Measurements from ENCODE around the gene BATF. TPM values are rescaled to one million over a fixed set of nuclear protein-coding genes. Genes with fewer than 3 reads are reported as not detected.

The BATF gene
- polyA plus RNA-seq, 1 of the 3 experiments (the other 2 are of a cell fraction), result not detected

- Histone ChIP-seq H3K4me1 (ENCODE audit: control insufficient read depth in 1 of 2, insufficient read depth in 2 of 2, low read depth in 1 of 2, low read length in 1 of 2) (no peaks in the 10 kb centered on the region), H3K27ac (ENCODE audit: low read depth in 2 of 2, low read length in 1 of 2) (no peak overlapping the region), H3K9me2 (no peaks in the 10 kb centered on the region), H3K27me3 (ENCODE audit: insufficient read depth) (no peaks in the 10 kb centered on the region), H3K9me3 (no peaks in the 10 kb centered on the region), H2AFZ (ENCODE audit: low read depth) (no peak overlapping the region), H4K20me1 (ENCODE audit: insufficient read depth) (no peaks in the 10 kb centered on the region), H3K4me3 (ENCODE audit: low read depth in 2 of 2, low read length in 1 of 2) (no peak overlapping the region), H3K9ac (no peak overlapping the region), H3F3A (replicated peaks; ENCODE audit: insufficient read depth) (no peaks in the 10 kb centered on the region), H3K79me2 (ENCODE audit: insufficient read depth) (no peaks in the 10 kb centered on the region), H3K36me3 (replicated peaks in 1 of 2; ENCODE audit: control insufficient read depth in 1 of 2, insufficient read depth in 2 of 2, low read length in 1 of 2) (no peaks in the 10 kb centered on the region), H3K4me2 (no peak overlapping the region)
- POLR2A ChIA-PET, result no interaction called here
- no peak for DNase-seq
- CTCF ChIA-PET, result interaction anchor here (1.3 to 1.7 kb wide), 3 partner anchors 10 to 203 kb away, joined by 3 to 8 read pairs (median 7); no protein-coding TSS in a partner anchor
- 70% methylated on average over 16 of the region's 16 CpGs for WGBS (ENCODE audit: low lambda C conversion rate)
- TF ChIP-seq RXRA (IDR thresholded peaks at IDR 0.05; ENCODE audit: borderline replicate concordance, low read depth), result no peak
- TF ChIP-seq GATA2 (CRISPR knock-in tag; IDR thresholded peaks at IDR 0.05), result no peak
- no peak for TF ChIP-seq POLR2AphosphoS5 (IDR thresholded peaks at IDR 0.05; ENCODE audit: low read depth, low read length)
- TF ChIP-seq EZH2phosphoT487 (IDR thresholded peaks at IDR 0.05; ENCODE audit: borderline replicate concordance, low read depth), result no peak
- TF ChIP-seq FOXJ3 (CRISPR knock-in tag; IDR thresholded peaks at IDR 0.05), result no peak
- TF ChIP-seq CHD2 (IDR thresholded peaks at IDR 0.05; ENCODE audit: low read length, partially characterized antibody), result no peak
- TF ChIP-seq SIN3A (IDR thresholded peaks at IDR 0.05; ENCODE audit: borderline replicate concordance, low read depth, low read length), result no peak
- no peak for TF ChIP-seq ZBTB33 (IDR thresholded peaks at IDR 0.05; ENCODE audit: borderline replicate concordance, low read depth)
- TF ChIP-seq TEAD4 (IDR thresholded peaks at IDR 0.05; ENCODE audit: borderline replicate concordance, insufficient read depth), result no peak
- TF ChIP-seq YY1 (IDR thresholded peaks at IDR 0.05; ENCODE audit: low read depth), result no peak
Measured at GRCh38 chr14:75499084-75499875, 23.0 kb upstream of the BATF start.

GRCh38 chr14:75501080-75501479 is 21.2 kb upstream of the BATF start:
- no peaks in the 10 kb centered on the region for H4K20me1 ChIP-seq (ENCODE audit: insufficient read depth)
- no peak for TF ChIP-seq YY1 (IDR thresholded peaks at IDR 0.05; ENCODE audit: low read depth)
- TF ChIP-seq IRF3 (IDR thresholded peaks at IDR 0.05; ENCODE audit: low read depth, low read length), result no peak
- no peaks in the 10 kb centered on the region for H3F3A ChIP-seq (replicated peaks; ENCODE audit: insufficient read depth)
- H3K4me2 ChIP-seq, result no peak overlapping the region
- no peak overlapping the region for H3K4me3 ChIP-seq (ENCODE audit: low read depth in 2 of 2, low read length in 1 of 2)
- 78% methylated on average over 3 of the region's 3 CpGs for WGBS (ENCODE audit: low lambda C conversion rate)
- no peaks in the 10 kb centered on the region for H3K9me2 ChIP-seq
- no peak overlapping the region for H3K9ac ChIP-seq
- no peaks in the 10 kb centered on the region for H3K4me1 ChIP-seq (ENCODE audit: control insufficient read depth in 1 of 2, insufficient read depth in 2 of 2, low read depth in 1 of 2, low read length in 1 of 2)
- ChIA-PET POLR2A (no interaction called here), CTCF (no interaction called here)
- H3K9me3 ChIP-seq, result no peaks in the 10 kb centered on the region
- no peaks in the 10 kb centered on the region for H3K36me3 ChIP-seq (replicated peaks in 1 of 2; ENCODE audit: control insufficient read depth in 1 of 2, insufficient read depth in 2 of 2, low read length in 1 of 2)
- no peaks in the 10 kb centered on the region for H3K79me2 ChIP-seq (ENCODE audit: insufficient read depth)
- no peak for DNase-seq
- no peaks in the 10 kb centered on the region for H3K27me3 ChIP-seq (ENCODE audit: insufficient read depth)
- no peak overlapping the region for H3K27ac ChIP-seq (ENCODE audit: low read depth in 2 of 2, low read length in 1 of 2)
- no peak overlapping the region for H2AFZ ChIP-seq (ENCODE audit: low read depth)
